NCI-H2107 treated with DMSO at 0.1 percent for 48 hours (cell line): Measurements from ENCODE around the gene TDRD12.

Experiments
- DNase-seq: peaks from one replicate; lab custom pipeline; 2025; ENCODE audit not compliant: unreplicated experiment; lab: John Stamatoyannopoulos, UW

TDRD12 gene

DNA sequence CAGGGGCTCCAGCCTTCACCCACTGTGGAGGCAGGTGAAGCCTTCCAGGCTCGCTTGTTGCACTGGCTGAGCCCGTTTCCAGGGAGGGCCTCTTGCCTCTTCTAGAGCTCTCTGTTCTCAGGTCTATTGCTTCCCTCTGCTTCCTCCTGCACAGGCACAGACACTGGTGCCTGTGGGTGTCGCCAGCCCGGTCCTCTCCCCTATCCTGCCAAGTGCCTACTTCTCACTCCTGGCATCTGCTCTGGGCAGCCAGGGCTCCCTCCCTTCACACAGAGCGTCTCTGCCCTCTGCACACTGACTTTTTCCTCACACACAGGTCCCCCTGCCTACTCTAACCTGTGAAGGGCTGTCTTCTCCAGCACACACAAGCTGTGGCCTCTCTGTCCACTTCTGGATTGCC is 89.7 kb downstream of the TDRD12 start:
- DNase-seq, result peak; percentile 5

DNA sequence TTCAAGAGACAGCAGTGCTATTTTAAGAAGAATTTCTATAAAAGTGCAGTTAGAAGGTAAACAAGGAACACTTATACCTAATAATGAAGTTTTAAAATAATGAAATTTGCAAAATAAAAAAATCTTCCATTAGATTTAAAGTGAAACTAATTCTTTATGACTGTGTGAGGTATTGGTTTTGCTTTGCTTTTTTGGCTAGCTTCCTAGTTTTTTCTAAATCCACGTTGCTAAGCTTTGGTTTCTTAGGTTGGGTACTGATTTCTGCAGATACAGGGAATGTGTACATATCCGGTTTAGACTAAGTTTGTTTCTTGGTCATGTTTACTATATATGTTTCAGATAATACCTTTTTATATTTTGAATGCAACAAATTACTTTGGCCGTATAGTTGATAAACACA is 90.2 kb downstream of the TDRD12 start:
- no peak for DNase-seq

DNA sequence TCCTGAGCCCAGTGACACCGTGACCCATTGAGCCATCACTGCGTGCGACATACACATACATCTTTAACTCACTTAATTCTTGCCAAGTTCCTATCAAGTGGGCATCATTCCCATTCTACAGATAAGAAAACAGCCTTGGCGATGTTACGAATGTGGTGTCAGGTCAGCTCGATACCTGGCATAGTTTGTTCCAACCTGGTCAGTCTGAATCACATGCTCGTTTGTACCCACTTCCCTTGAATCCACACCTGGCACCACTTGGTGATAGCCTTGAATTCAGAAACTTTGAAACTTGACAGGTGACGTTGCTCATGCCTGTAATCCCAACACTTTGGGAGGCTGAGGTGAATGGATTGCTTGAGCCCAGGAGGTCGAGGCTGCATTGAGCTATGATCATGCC is 90.9 kb downstream of the TDRD12 start:
- DNase-seq, result no peak

DNA sequence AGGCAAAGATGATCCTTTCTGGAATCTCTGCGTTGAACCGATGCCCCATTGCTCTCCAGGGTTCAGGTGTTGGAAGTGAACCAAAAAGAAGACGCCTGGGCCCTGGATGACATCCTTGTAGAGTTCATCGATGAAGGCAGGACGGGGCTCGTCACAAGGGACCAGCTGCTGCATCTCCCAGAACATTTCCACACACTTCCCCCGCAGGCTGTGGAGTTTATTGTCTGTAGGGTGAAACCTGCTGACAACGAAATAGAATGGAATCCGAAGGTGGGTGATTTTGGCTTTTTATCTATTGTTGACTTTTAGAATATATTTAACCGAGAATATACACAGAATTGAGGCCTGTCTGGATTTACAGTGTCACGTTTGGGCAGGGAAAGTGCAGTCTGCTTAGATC is 91.6 kb downstream of the TDRD12 start:
- no peak for DNase-seq

DNA sequence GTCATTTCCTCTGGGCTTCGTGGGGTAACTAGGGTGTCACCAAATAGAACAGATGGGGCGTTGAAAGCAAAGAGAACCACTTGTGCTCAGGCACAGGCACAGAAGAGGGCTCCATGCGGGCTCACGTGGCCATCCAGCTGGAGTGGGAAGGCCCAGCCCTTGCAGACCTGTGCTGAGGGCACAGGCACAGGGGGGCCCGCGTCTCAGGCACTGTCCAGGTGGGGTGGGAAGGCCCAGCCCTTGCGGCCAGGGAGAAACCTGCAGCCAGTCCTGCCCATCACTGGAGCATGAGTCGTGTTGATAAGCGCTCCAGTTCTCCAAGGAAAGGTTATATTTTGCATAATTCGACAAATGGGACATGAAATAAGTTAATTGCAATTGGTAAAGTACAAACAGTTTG is 92.5 kb downstream of the TDRD12 start:
- DNase-seq, result no peak

DNA sequence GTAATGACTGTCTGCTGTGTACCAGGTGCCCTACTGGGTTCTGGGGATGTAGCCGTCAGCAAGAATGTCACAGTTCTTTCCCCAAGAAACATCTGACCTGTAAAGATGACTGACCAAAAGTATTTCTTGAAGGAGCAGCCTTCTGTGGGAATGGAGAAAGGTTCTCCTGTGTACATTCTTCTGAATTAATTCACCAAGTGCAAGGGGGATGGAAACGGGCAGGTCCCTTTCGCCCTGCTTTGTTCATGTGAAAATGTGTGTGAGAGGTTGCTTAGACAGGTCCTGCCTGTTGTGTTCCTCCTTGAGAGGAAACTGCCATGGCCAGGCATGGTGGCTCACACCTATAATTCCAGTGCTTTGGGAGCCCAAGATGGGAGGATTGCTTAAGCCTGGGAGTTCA is 93.0 kb downstream of the TDRD12 start:
- DNase-seq, result no peak

DNA sequence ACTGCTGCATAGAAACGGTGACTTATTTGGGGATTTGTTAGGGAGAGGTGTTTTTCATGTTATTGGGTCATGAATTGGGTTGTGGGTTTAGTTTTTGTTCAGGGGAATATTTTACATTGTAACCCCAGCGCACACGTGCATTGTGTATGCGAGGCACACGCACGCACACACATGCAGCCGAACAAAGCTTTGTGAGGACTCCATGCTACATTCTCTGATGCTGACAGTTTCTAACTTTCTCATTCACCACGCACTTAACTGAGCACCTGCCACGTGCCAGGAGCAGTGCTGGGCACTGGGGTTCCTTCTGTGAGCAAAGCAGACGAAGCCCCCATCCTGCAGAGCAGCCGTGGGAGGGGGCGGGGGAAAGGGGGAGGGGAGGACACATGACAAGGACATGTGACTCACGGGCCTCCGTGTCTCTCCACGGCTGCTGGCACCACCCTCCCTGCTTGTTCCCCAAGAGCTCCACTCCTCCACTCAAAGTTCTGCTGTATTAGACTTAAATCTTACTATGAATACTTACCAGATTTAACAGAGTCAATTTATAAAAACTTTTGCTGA is 94.4 kb downstream of the TDRD12 start:
- no peak for DNase-seq

DNA sequence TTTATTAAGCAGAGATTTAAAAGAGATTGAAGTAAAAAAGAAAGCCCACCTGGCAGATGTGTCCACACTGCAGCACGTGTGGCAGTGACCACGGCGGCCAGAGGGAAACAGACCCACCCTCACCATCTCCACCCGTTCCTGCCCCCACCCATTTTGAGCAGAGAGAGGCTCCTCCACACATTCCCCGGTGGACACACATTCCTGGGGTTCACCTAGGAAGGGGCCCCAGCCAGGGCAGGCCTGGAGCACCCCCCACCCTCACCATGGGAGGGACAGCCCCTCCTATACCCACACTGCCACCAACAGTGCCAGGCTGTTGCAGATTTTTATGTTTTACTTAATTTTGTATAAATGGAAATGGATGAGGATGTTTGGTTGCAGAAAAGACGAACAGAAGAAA is 95.1 kb downstream of the TDRD12 start:
- DNase-seq, result no peak

DNA sequence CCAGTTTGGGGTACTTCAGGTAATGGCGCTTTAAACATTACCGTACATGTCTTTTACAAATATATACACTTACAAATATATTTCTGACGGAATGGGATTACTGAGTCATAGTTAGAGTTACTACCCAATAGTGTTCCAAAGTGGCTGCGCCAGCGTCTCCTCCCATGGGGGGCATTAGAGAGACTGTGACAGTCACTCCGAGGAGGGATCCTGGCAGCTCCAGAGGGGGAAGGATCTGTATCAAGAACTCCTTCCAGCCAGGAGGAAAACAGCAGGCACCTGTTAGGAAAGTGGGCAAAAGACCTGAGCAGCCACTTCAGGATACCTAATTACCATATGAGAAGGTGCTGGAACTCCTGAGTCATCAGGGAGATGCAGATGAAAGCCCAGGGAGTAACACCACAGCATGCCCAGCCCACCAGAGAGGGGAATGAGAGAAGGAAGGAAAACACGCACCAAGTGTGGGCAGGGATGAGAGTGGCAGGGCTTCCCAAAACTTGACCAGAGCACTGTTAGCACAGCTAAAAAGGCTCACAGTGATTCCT is 97.1 kb downstream of the TDRD12 start:
- peak; percentile 26 for DNase-seq

DNA sequence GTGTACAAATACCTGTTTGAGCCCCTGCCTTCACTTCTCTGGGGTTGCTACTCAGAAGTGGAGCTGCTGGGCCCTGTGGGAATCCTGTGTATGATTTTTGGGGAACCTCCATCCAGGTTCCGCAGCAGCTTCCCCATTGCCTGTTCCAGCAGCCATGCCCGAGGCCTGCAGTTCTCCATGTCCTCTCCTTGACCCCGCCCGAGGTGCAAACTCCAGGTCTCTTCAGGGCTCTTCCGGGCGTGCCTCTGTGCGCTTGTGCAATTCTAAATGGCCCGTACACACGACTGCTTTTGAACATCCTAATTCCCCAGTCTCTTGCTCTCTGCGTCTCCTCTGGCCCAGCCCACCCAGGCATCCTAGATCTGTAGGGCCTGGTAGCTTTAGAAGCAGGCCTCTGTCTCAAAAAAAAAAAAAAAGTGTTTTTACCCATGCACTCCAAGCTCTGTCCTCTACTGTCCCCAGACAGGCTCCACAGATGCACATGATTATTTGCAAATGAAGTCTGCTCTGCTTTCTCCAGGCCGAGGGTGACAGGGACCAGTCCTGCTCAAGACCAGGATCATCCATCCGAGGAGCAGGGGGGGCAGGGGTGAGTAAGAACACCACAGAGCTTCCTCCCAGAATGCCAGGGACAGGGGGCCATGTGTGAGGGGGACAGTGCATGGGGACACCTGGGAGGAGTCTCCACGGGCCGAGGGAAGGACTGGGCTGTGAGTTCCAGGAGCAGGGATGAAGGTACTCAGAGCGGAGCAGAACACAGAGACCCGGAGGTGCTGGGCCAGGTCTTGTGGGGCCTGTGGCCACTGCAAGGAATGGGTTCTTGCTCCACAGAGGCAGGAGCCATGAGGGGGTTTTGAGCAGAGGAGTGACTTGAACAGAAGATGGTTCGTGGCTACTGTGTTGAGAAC is 98.3 kb downstream of the TDRD12 start:
- DNase-seq, result no peak

DNA sequence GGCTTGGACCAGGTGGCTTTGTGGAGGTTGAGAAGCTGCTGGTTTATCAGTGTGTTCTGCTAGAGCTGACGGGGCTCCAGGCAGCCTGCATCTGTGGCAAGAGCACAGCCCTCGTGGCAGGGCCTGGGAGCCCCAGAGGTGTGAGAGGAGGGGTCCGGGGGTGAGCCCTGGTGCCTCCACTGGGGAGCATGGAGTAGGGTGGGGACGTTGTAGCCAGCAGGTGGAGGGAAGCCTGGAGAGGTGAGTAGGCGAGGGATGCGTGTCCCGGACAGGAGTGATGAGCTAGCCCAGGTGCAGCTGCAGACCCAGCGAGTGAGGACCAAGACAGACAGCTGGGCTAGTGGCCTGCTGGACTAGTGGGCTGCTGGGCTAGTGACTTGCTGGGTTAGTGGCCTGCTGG is 99.0 kb downstream of the TDRD12 start:
- no peak for DNase-seq

DNA sequence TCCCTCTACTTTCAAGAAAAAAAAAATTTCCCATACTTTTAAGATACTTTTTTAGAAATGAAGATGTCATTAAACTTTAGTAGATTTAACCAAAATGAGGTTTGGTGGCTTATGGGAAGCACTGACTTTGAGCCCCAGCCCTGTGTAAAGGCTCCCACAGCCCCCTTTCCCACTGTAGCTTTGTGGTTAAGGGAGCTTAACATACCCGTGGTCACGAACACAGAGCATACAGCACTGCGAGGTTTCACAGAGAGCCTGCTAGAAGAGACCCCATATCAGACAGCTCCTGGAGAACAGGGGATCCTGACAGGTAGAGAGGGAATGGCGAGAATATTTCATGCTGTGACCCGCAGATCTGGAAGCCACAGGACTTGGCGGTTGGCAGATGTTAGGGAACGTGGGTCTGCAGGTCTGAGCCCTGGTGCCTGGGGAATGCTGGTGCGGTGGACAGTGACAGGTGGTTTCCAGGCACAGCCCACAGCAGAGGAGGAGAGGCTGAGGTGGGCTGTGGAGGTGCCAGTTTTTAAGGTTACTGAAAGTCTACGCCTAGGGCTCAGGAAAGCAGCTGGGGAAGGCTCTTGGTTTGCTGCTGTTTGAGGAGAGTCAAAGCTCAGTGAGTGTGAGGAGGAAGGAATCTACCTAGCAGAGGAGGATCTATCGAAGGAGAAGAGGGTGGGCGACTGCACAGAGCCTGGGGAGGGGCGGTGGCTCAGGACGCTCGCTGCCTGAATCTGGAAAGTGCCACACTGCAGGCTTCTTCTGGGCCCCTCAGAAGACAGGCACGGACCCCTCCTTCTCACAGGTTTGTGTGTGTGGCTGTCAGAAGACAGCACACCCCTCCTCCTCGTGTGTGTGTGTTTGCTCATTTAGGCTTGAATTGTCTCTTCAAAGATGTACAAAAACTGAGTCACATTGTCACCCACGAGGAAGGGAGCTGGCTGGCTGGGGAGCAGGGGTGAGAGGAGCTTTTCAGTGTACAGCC is 100.1 kb downstream of the TDRD12 start:
- DNase-seq, result peak; percentile 12

DNA sequence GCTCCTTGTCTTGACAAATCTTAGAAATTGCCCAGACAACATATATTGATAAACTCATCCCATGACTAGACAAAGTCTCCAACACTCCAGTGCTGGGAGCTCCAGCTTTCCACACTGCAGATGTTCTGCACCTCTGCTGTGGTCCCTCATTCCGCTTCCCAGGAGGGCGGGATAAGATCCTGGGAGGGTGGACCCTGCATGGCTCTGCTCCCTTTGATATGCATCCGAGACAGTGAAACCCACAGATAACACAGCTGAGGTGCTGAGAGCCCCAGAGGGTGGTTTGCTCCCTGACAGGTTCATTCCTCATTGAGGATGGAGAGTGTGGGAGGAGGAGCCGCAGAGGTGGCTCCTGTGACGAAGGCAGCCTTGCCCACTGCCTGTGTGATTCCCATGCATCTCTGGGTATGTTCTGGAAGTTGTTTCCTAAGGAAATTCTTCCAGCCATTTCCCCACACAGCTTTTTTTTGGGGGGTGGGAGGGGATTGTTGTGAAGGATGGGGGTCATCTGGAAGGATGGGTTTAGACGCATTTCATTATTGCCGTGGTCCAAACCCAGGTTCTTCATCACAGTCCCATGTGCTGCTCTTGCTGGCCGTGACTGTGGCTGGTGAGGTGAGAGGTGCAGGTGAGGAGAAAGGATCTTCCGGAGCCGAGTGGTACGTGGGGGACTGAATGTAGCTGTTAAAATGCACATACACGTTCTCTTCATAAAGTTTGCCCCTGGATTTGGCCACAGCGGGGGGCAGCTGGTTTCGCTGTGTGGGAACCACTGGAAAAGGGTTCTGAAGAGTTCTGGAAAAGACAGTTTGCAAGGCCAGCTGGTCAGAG is 103.6 kb downstream of the TDRD12 start:
- no peak for DNase-seq

DNA sequence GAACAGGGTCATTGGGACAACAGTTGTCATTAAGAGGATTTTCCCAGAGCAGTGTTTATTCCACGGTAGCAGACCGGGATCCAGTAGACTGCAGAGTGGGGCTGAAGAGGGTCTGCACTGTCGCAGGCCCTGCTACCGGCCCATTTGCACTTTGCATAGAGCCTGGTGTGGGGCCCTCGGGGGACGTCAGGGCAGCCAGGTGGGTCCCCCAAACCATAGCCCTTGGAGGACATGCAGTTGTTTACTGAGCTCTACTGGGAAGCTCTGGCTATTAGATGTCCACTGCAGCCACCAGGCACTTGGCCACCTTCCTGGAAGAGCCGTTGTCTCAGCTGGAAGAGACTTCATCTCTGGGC is 104.2 kb downstream of the TDRD12 start:
- no peak for DNase-seq

DNA sequence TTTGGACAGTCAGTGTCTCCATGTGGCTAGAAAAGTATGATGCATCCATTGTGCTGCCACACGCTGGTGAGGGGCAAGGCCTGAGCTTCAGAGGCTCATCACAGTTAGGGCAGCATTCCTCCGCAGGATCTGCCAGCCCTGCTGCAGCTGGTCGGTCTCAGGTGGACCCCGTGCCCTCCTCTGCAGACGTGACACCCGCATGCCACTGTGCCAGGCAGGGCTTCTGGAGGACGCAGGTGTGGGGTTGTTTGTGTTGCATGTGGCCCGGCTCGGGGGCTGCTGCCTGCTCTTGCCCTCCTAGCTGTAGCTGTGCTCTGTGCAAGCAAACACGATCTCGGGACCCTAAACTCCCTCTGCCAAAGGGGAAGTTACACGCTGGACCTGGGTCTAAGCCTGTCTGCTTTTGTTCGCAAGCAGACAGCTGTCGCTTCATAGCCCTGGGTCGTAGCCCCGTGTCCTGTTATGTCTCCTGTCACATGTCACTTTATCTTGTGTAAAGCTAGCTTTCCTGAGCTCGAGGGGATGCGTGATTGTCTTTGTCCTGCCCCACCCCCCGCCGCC is 104.7 kb downstream of the TDRD12 start:
- no peak for DNase-seq

DNA sequence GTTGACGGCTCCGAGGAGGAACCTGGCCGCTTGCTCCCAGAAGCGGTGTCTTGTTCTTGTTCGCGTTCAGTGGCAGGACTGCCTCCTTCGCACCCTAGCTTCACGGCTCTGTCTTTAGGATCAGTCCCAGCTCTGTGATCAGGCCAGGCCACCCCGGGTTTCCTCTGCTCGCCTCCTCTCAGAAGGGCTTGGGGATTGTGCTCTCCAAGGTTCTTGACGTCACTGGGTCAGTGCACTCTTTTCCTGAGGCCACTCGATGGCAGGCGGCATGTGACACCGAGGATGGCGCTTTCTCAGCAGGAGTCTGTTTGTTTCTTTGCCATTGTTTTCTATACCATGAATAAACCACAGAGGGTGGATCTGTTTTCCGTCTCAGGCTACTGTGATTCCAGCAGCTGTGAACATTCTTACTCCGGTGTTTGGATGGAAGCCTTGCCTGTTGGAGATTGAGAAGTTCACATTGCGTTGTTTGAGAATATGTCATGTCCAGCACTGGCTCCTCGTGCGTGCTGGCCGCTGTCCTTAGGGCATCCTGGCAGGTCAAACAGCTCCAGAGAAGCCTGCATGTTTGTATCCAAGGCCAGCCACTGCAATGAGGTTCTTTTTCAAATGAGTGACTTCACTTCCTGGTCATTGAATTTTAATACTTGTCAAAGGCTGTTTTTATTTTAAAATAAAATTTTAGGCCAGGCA is 105.5 kb downstream of the TDRD12 start:
- DNase-seq, result peak; percentile 70

DNA sequence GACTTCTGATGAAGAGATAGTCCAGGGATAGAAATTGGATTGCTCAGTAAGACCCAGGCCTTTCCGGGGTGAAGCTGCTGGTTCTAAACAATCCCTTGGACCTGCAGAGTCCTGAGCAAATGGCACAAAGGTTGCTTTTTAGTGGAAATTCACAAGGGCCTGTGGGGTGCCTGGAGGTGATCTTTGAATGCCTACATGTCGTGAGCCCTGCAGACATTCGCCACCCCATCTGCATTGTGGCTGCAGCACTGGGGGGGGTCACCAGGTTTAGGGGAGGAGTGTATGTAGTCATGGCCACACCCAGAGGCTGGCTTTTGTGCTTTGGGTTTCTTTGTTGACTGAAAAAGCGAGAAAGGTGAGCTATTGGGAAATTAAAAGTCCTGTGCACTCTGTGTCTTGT is 108.6 kb downstream of the TDRD12 start:
- no peak for DNase-seq

DNA sequence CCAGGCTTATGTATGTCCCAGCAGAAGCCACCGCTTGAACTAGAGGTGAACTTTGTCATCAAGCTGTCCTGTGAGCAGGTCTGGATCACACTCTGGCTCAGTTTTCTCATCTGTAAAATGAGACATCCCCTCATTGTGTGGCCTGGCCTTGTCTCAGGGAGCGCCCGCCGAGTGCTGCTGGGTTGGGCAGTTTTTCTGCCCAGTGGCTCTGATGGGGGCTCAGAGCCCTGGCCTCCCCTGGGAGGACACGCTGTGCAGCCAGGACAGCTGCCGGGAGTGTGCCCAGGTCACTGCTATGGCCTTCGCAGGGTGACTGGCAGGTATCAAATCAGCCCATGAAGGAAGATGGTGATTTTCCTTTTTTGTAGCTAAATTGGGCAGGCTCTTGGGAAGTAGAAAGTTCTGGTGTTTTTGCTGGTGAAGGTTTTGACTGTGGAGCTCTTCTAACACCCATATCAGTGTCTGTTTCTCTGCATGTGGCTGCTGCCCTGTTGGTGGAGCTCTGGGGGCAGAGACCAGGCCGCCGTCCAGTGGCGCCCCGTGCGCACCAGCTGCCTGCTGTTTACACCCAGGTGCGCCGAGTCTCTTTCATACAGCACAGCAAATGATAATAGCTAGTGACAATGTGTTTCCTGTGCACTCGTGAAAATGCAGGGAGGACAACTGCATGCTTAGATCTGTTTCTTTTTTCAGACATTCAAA is 109.2 kb downstream of the TDRD12 start:
- DNase-seq, result peak; percentile 69

DNA sequence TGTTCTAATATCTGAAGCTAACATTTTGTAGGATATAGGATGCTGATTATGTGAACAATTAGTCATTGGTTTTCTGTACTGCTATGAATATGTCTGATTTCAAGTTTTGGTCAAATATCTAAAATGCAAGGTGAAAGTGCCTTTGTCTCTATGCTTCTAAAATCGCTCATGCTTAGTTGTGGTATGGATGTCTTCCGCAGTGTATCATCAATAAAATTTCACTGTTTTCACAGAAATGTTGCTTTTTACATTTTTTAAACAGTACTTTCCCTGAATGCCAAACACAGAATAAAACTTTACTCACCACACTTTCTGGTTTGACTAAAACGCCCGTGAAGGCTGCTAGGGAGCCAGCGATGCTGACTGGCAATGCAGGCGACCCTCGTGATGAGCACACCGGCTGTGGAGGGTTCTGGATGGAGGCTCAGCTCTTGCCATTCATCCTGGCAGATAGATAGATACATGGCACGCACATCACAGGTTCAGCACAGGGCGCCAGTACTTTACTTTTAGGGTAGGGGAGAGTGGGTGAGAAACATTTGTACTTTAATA is 109.9 kb downstream of the TDRD12 start:
- DNase-seq, result no peak
